SK-N-SH (cell line): ENCODE data around the gene MCF2L2.

Experiments used
- CHD2 ChIP-seq: fragments of 150-350 bp; IDR thresholded peaks from 2 replicates; pipeline ENCODE4 v1.6.1; 2018; ENCODE audit warnings: low read length; ENCODE audit not compliant: partially characterized antibody
- CTCF ChIP-seq: fragments of 200-600 bp; sonication (generic); IDR thresholded peaks from 2 replicates; pipeline ENCODE4 v1.6.1; 2017; ENCODE audit warnings: antibody characterized with exemption, mild to moderate bottlenecking, moderate library complexity
- ELF1 ChIP-seq: IDR thresholded peaks from 2 replicates; pipeline ENCODE4 v1.4.0; 2012
- GABPA ChIP-seq: IDR thresholded peaks from 2 replicates; pipeline ENCODE4 v1.4.0; 2012; ENCODE audit warnings: low read depth, mild to moderate bottlenecking
- GATA2 ChIP-seq: sonication (generic); formaldehyde crosslinking; IDR thresholded peaks from 2 replicates; pipeline ENCODE4 v1.5.0; 2020; ENCODE audit warnings: mild to moderate bottlenecking, missing genetic modification reagents
- POLR2AphosphoS5 ChIP-seq: IDR thresholded peaks from 2 replicates; pipeline ENCODE4 v1.6.1; 2012; ENCODE audit warnings: low read depth, low read length
- RCOR1 ChIP-seq: fragments of 150-350 bp; IDR thresholded peaks from 2 replicates; pipeline ENCODE4 v1.6.1; 2017; ENCODE audit warnings: antibody characterized with exemption, low read length
- RFX5 ChIP-seq: IDR thresholded peaks from 2 replicates; pipeline ENCODE4 v1.6.1; 2012; ENCODE audit warnings: mild to moderate bottlenecking, improper control_type of control experiment, low read length
- SIN3A ChIP-seq: IDR thresholded peaks from 2 replicates; pipeline ENCODE4 v1.6.1; 2012; ENCODE audit warnings: low read depth, mild to moderate bottlenecking, low read length, moderate library complexity, borderline replicate concordance
- TEAD4 ChIP-seq: IDR thresholded peaks from 2 replicates; pipeline ENCODE4 v1.4.0; 2012; ENCODE audit warnings: mild to moderate bottlenecking, borderline replicate concordance; ENCODE audit not compliant: insufficient read depth
- USF1 ChIP-seq: IDR thresholded peaks from 2 replicates; pipeline ENCODE4 v1.4.0; 2012; ENCODE audit warnings: low read depth, borderline replicate concordance

GRCh38 chr3:183378951-183379350 lies 49.5 kb downstream of the MCF2L2 start:
- TF ChIP-seq SIN3A (no peak), CTCF (no peak), ELF1 (no peak), POLR2AphosphoS5 (no peak), RFX5 (no peak), USF1 (no peak), CHD2 (no peak), RCOR1 (no peak), TEAD4 (no peak), GABPA (no peak), GATA2 (CRISPR knock-in tag) (no peak)
